GM12865 (cell line): ENCODE data around the gene ZDHHC20.

ENCODE experiments used
- DNase-seq: peaks from one replicate; pipeline ENCODE4 v3.0.0; 2010; ENCODE audit warnings: low read depth
- H3K4me3 ChIP-seq: 2 replicates; pipeline ENCODE4 v1.5.1; 2011; ENCODE audit warnings: mild to moderate bottlenecking, low read depth, low read length, control low read depth
- TF ChIP-seq, protein P1 (sequence below): IDR thresholded peaks from 2 replicates; pipeline ENCODE4 v1.5.1; 2011; ENCODE audit warnings: low read length, control low read depth, low read depth, inconsistent platforms; ENCODE audit not compliant: insufficient read depth; ENCODE audit errors: missing control alignments

ZDHHC20 gene

DNA sequence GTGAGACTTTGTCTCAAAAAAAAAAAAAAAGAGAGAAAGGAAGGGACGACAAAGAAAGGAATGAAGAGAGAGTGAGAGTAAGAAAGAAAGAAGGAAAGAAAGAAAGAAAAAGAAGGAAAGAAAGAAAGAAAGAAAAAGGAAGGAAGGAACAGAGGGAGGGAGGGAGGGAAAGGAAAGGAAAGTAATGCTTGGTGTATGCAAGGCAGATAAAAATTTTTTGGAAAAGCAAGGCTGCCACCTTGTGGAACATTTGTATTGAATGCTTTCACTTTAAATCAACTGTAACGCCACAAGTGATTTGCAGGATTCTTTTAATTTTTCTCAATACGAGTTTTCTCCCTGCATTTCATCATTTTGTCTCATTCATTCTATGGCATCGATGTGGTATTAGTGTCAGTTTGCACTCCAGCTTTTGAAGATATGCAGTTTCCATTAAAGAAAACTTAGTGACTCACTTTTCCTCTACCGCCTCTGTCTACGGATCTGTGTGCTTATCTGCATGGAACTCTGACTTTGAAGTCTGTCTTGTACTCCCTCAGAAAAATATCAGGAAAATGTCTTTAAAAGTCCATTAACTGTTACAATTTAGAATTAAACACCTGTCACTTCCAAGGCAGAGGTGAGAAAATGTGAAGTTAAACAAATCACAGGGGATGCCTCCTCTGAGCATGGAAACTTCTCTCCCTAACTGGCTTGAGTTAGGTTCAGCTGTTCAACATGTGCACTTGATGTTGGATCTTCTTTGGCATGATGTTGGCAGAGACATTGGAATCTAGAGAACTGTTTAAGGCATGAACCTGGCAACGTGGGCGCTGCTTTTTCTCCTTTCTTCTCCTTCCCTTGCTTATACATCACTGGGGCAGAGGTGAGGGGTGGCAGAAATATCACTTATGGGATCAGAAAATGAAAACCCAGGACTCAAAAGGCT is 20.0 kb upstream of the ZDHHC20 start:
- H3K4me3 ChIP-seq: no peak overlapping the region
- TF ChIP-seq, protein P1, sequence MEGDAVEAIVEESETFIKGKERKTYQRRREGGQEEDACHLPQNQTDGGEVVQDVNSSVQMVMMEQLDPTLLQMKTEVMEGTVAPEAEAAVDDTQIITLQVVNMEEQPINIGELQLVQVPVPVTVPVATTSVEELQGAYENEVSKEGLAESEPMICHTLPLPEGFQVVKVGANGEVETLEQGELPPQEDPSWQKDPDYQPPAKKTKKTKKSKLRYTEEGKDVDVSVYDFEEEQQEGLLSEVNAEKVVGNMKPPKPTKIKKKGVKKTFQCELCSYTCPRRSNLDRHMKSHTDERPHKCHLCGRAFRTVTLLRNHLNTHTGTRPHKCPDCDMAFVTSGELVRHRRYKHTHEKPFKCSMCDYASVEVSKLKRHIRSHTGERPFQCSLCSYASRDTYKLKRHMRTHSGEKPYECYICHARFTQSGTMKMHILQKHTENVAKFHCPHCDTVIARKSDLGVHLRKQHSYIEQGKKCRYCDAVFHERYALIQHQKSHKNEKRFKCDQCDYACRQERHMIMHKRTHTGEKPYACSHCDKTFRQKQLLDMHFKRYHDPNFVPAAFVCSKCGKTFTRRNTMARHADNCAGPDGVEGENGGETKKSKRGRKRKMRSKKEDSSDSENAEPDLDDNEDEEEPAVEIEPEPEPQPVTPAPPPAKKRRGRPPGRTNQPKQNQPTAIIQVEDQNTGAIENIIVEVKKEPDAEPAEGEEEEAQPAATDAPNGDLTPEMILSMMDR: peak; percentile 46
- DNase-seq: peak; percentile 80

DNA sequence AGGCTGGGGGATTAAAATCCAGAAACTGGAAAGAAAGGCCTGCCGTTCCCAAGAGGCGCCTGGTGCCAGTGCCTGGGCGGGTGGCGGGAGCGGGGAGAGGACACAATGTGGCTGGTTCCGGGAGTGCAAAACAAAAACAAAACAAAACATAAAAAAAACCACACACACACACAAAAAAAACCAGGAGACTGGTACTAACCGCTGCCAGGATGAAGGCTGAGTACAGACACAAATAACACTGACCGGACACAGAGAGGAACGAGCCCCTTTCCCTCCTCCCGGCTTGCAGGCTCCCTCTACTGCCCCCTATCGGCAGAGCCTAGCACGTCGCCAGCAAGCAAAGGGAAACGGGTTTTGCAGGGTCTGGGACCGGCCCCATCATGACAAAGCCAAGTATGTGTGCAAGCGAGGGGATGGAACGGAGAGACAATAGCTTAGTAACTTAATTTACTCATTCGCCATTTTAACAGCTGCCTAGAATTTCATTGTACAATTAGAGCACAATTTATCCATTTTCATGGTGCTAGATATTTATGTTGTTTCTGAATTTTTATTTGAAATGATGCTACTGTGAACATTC is 17.9 kb upstream of the ZDHHC20 start:
- peak overlapping the region; percentile 46 for H3K4me3 ChIP-seq
- TF ChIP-seq, protein P1: peak; percentile 96
- DNase-seq: peak; percentile 94

DNA sequence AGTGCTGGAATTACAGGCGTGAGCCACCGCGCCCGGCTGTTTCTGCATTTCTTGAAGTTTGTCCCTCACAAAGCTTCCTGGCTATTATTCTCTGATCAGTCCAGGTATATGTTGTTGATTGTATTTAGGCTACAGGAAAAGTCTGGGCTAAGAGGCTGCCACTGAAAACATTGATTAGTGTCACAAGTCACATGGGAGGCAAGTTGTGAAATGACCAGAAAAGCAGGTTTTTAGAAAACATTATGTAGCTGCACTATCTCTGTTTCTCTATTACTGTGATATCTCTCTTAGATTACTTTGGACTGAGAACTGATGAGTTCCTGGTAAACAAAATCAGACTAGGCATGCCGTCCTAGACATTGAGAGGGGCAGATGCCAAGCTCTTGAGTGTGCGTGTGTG is 16.0 kb upstream of the ZDHHC20 start:
- TF ChIP-seq, protein P1: no peak
- DNase-seq: no peak
- H3K4me3 ChIP-seq: no peak overlapping the region

DNA sequence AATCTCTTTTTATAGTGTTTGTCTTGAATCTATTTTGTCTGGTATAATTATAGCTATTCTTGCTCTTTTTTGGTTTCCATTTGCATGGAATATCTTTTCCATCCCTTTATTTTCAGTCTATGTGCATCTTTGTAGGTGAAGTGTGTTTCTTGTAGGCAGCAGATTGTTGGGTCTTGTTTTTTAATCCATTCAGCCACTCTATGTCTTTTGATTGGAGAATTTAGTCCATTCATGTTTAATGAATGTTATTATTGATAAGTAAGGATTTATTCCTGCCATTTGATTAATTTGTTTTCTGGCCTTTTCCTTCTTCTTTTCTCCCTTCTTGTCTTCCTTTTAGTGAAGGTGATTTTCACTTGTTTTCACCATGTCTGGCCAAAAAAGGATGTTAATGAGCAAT is 11.7 kb upstream of the ZDHHC20 start:
- TF ChIP-seq, protein P1: no peak
- DNase-seq: no peak
- no peak overlapping the region for H3K4me3 ChIP-seq

DNA sequence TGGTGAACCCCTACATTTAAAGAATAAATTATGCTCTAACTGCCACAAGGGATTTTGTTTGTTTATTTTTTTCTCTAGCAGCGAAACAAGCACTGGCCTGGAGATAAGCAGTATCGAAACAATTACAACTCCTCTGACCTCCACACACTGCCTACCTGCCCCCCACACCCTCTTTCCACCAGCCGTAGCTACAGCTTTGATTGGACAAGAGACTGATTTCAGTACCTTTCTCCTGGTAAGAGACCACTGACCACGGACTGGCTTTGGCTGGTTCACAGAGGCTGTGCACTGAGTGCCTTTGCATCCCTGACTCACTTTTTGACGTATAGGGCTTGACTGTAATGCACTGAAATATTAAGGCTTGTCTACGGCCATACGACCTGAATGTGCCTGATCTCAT is 7.4 kb upstream of the ZDHHC20 start:
- no peak for DNase-seq
- TF ChIP-seq, protein P1: no peak
- no peak overlapping the region for H3K4me3 ChIP-seq

DNA sequence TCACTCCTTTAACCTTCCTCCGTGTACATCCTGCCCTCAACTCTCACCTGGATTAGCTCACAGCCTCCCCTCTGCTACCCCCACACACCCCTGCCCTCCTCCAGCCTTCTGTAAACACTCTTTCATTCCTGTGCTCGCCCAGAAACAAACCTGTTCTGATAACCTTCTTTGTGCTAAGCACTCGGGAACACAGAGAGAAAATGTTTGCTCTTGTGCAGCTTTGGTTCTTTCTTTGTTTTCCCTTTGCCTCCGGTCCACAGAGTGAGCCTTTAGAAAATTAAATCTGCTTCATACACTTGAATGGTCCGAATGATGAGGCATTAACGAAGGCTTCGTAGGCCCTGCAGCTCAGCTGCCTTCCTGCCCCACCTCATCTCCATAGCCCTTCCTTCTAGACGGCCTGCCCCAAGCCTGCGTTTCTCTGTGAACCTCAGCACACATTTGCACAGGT is 6.6 kb upstream of the ZDHHC20 start:
- no peak for DNase-seq
- TF ChIP-seq, protein P1: no peak
- no peak overlapping the region for H3K4me3 ChIP-seq
